ENCODE data around the gene ATG3.

DNA sequence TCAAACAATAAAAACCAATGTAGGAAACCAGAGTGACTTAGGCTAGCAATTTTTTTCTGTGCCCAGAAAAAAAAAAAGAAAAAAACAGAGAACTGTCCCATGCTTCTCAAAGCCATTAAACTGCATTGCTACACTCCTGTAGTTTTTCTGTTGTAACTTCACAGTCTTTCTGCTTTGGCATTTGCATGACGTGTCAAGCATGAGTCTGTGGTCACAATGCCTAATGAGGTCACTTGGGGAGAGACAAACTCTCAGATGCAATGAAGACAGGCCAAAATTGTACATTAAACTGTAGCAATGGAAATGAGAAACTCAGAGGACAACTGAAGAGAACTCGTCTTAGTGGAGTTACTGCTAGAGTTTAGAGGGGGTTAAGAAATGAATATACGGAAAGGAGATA is 48.4 kb upstream of the ATG3 start:
- TF ChIP-seq, protein P1, sequence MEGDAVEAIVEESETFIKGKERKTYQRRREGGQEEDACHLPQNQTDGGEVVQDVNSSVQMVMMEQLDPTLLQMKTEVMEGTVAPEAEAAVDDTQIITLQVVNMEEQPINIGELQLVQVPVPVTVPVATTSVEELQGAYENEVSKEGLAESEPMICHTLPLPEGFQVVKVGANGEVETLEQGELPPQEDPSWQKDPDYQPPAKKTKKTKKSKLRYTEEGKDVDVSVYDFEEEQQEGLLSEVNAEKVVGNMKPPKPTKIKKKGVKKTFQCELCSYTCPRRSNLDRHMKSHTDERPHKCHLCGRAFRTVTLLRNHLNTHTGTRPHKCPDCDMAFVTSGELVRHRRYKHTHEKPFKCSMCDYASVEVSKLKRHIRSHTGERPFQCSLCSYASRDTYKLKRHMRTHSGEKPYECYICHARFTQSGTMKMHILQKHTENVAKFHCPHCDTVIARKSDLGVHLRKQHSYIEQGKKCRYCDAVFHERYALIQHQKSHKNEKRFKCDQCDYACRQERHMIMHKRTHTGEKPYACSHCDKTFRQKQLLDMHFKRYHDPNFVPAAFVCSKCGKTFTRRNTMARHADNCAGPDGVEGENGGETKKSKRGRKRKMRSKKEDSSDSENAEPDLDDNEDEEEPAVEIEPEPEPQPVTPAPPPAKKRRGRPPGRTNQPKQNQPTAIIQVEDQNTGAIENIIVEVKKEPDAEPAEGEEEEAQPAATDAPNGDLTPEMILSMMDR (IDR thresholded peaks at IDR 0.05; ENCODE audit: extremely low read depth in 1 of 2, insufficient read depth in 1 of 2, low read depth in 1 of 2, low read length in 2 of 2) = no peak
- no peak for TF ChIP-seq MYC (IDR thresholded peaks at IDR 0.05; ENCODE audit: low read depth, low read length)

All from endothelial cell of umbilical vein (primary cell).